BE2C (cell line): Measurements from ENCODE around the gene CPLANE2.
"Not testable (repeated sequence)": the region's sequence is repeated elsewhere in the genome, so short reads cannot be mapped to it uniquely, and the experiment has no call there.

Source experiments
- DNase-seq: peaks from one replicate; pipeline ENCODE4 v3.0.0-alpha.2; 2020
- H3K27me3 ChIP-seq: fragments of 250-450 bp; sonication (Bioruptor Pico); 2 replicates; pipeline ENCODE4 v1.5.1; 2020; ENCODE audit warnings: mild to moderate bottlenecking
- H3K36me3 ChIP-seq: fragments of 250-450 bp; sonication (Bioruptor Pico); 2 replicates; pipeline ENCODE4 v1.5.1; 2020; ENCODE audit warnings: mild to moderate bottlenecking
- H3K4me1 ChIP-seq: fragments of 250-450 bp; sonication (Bioruptor Pico); 2 replicates; pipeline ENCODE4 v1.5.1; 2020
- H3K4me3 ChIP-seq: 2 replicates; pipeline ENCODE4 v1.5.1; 2011; ENCODE audit warnings: low read depth, low read length
- H3K9me3 ChIP-seq: fragments of 250-450 bp; sonication (Bioruptor Pico); 2 replicates; pipeline ENCODE4 v1.5.1; 2020
- TF ChIP-seq, protein P1 (sequence below): IDR thresholded peaks from 2 replicates; pipeline ENCODE4 v1.5.1; 2012; ENCODE audit warnings: mild to moderate bottlenecking, low read depth, low read length

CPLANE2 gene

DNA sequence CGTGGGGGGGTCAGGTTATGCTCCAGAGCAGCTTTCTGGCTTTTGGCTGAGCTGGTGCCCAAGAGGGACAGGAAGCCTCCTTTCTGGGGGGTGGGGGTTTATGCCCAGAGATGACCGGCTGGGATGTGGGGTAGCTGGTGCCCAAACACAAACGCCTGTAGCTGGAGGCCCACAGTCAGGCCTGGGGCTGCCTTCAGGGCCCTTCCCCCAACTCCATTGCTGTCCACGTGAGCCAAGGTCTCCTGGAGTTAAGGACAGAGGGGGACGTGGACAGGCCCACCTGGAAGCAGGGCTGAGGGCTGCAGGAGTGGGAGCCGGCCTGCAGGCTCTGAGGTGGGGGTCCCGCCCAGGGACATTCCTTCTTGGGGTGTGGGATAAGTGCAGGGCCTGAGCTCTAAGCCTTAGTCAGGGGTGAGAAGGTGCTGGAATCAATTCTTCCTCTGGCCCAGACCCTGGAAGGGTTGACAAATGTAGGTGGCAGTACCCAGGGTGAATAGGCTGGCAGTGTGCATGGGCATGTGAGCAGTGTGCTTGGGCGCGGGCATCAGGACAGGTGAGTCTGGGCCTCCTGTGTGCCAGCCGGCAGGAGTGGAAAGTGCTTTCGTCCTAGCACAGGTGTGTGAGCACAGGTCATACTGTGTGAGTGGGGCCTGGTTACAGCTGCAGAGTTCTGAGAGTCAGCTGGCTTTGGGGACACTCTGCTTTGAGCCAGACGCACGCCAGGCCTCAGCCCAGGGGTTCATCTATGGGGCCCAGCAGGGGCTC, 6.8 kb downstream of the CPLANE2 start:
- DNase-seq, result no peak

DNA sequence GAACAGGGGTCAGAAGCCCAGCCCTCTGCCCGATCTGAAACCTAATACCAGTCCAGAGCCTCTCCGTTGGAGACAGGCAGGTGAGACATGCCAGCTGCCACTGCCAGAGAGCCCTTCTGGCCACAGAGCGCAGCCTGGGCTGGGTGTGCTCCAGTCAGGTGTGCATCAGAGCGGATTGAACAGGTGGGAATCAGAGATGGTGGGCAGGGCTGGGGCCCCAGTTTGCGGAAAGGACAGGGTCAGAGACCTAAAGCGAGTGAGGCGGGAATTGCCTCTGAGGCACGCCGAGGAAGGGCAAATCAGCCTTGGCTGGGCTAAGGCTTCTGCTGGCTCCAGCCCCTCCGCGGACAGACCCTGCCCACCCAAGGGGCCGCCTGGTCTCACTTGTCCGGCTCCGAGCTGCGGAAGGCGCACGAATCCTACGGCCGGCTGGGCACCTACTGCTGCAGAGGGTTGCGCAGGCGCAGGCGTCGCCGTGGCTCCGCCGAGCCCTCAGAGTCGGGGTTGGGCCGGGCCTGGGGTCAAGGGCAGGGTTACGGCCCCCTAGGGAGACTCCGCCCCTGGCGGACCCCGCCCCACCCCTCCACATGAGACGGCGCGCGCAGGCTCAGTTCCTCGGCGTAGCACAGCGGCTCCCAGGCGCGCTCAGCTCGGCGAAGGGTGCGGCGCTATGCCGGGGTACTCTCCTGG, 10.3 kb downstream of the CPLANE2 start:
- Histone ChIP-seq H3K4me1 (no peaks in the 10 kb centered on the region), H3K4me3 (no peak overlapping the region), H3K27me3 (no peaks in the 10 kb centered on the region), H3K36me3 (no peaks in the 10 kb centered on the region), H3K9me3 (no peaks in the 10 kb centered on the region)
- TF ChIP-seq, protein P1, sequence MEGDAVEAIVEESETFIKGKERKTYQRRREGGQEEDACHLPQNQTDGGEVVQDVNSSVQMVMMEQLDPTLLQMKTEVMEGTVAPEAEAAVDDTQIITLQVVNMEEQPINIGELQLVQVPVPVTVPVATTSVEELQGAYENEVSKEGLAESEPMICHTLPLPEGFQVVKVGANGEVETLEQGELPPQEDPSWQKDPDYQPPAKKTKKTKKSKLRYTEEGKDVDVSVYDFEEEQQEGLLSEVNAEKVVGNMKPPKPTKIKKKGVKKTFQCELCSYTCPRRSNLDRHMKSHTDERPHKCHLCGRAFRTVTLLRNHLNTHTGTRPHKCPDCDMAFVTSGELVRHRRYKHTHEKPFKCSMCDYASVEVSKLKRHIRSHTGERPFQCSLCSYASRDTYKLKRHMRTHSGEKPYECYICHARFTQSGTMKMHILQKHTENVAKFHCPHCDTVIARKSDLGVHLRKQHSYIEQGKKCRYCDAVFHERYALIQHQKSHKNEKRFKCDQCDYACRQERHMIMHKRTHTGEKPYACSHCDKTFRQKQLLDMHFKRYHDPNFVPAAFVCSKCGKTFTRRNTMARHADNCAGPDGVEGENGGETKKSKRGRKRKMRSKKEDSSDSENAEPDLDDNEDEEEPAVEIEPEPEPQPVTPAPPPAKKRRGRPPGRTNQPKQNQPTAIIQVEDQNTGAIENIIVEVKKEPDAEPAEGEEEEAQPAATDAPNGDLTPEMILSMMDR, result no peak
- DNase-seq, result no peak

More for the DNA sequence above, 6.8 kb downstream of the CPLANE2 start:
- Histone ChIP-seq H3K27me3 (no peaks in the 10 kb centered on the region), H3K4me1 (peaks cover 3% of the 10 kb centered on the region; the same call in 1 of the 2 replicates), H3K4me3 (no peak overlapping the region), H3K36me3 (no peaks in the 10 kb centered on the region), H3K9me3 (no peaks in the 10 kb centered on the region)
- TF ChIP-seq, protein P1, result no peak

DNA sequence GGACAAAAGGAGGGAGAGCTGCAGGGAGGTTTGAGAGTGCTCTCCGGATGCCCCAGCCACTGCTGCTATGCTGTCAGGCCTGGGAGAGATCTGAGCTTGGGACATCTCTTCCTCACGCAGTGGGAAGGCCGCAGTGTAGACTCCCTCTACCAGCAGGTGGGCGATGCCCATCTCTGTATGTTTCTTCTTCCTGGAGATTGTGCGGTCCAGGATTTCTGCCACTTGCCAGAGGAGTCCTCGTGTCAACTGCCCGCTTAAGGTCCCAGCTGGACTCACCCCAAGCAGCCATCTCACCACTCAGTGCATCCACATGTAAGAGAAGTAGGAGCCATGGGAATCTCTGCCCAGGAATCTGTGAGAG, 10.9 kb downstream of the CPLANE2 start:
- no peak for DNase-seq
- Histone ChIP-seq H3K36me3 (no peaks in the 10 kb centered on the region), H3K4me3 (no peak overlapping the region), H3K9me3 (no peaks in the 10 kb centered on the region), H3K4me1 (no peaks in the 10 kb centered on the region), H3K27me3 (no peaks in the 10 kb centered on the region)
- TF ChIP-seq, protein P1, result no peak

DNA sequence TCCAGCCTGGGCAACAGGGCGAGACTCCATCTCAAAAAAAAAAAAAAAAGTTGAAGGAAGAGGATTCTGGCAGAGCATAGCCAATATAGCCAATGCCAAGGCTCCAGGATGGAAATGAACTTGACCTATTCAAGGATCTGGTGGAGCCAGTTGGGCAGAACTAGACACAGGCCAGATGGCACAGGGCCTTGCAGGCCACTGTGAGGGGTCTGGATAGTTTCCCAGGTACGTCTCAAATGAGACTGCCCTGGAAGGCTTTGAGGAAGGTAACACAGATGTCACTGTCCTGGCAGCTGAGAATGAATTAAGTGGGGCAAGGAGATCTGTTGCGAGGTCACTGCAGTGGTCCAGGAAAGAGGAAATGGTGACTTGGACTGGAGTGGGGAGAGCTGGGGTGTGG, 12.5 kb downstream of the CPLANE2 start:
- TF ChIP-seq, protein P1, result no peak
- no peaks in the 10 kb centered on the region for H3K36me3 ChIP-seq
- H3K4me3 ChIP-seq, result no peak overlapping the region
- H3K27me3 ChIP-seq, result no peaks in the 10 kb centered on the region
- no peak for DNase-seq
- no peaks in the 10 kb centered on the region for H3K9me3 ChIP-seq
- H3K4me1 ChIP-seq, result no peaks in the 10 kb centered on the region

DNA sequence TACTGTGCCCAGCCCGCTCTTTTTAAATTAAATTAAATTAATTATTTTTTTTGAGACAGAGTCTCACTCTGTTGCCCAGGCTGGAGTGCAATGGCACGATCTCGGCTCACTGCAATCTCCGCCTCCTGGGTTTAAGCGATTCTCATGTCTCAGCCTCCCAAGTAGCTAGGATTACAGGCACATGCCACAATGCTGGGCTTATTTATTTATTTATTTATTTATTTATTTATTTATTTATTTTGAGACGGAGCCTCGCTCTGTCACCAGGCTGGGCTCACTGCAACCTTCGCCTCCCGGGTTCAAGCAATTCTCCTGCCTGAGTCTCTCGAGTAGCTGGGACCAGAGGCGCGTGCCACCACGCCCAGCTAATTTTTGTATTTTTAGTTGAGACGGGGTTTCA, 14.3 kb downstream of the CPLANE2 start:
- H3K9me3 ChIP-seq, H3K4me3 ChIP-seq, H3K36me3 ChIP-seq, H3K27me3 ChIP-seq, H3K4me1 ChIP-seq, DNase-seq: not testable (repeated sequence)

DNA sequence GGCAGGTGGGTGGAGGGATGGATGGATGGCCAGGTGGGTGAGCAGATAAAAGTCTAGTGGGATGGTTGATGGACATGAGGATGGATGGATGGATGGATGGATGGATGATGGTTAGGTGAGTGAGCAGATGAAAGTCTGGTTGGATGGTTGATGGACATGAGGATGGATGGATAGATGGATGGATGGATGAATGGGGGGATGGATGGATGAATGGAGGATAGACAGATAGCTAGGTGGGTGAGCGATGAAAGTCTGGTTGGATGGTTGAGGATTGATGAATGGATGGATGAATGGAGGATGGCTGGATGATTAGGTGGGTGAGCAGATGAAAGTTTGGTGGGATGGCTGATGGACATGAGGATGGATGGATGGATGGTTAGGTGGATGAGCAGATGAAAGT, 15.5 kb downstream of the CPLANE2 start:
- TF ChIP-seq, protein P1, result no peak
- Histone ChIP-seq H3K9me3 (no peaks in the 10 kb centered on the region), H3K4me3 (no peak overlapping the region), H3K4me1 (no peaks in the 10 kb centered on the region), H3K36me3 (no peaks in the 10 kb centered on the region), H3K27me3 (no peaks in the 10 kb centered on the region)
- DNase-seq, result no peak
